Upper lobe of right lung (tissue), 1 donor: ENCODE data around the gene A1BG. TPM values are rescaled to one million over a fixed set of nuclear protein-coding genes. Genes with fewer than 3 reads are reported as not detected.

ENCODE experiments used
- ATAC-seq: fragments of 200-7000 bp; cut with Tn5 transposase; one replicate; pipeline ENCODE4 v1.9.1; 2020; ENCODE audit warnings: mild to moderate bottlenecking, moderate library complexity
- DNase-seq: peaks from one replicate; pipeline ENCODE4 v3.0.0-alpha.2; 2020
- H3K27ac ChIP-seq: fragments of 200-600 bp; one replicate; pipeline ENCODE4 v1.8.0; 2022
- H3K27me3 ChIP-seq: fragments of 200-600 bp; one replicate; pipeline ENCODE4 v1.8.0; 2022; ENCODE audit warnings: mild to moderate bottlenecking
- H3K36me3 ChIP-seq: fragments of 200-600 bp; one replicate; pipeline ENCODE4 v1.8.0; 2022
- H3K4me1 ChIP-seq: fragments of 200-600 bp; one replicate; pipeline ENCODE4 v1.8.0; 2022
- H3K4me3 ChIP-seq: fragments of 200-600 bp; one replicate; pipeline ENCODE4 v1.8.0; 2022; ENCODE audit warnings: mild to moderate bottlenecking
- H3K9me3 ChIP-seq: fragments of 200-600 bp; one replicate; pipeline ENCODE4 v1.8.0; 2022
- CTCF ChIP-seq: fragments of 200-600 bp; IDR thresholded peaks from one replicate; pipeline ENCODE4 v1.8.0; 2022; ENCODE audit warnings: antibody characterized with exemption
- intact Hi-C: fragments of 100-400 bp; cut with DNase I; formaldehyde crosslinking; loops from one replicate; pipeline ENCODE4 v1.11.0; 2022
- total RNA-seq: library from RNA; stranded (reverse); fragmentation: NEBNext Ultra II Directional; extraction: Animal tissue kit (Norgen Biotek cat#: 25700); gene quantifications from one replicate; pipeline ENCODE4 v1.2.1, GENCODE V29; 2021
- donor health status: DM: no; HTN: yes; CAD: no; lungs with severe emphysema.

Gene A1BG
- total RNA-seq, 1 donor from 2014 or later, result 12.7 TPM

GRCh38 chr19:58345558-58345957 lies 7.7 kb downstream of the A1BG start:
- Histone ChIP-seq H3K36me3 (no peaks in the 10 kb centered on the region), H3K9me3 (no peaks in the 10 kb centered on the region), H3K4me1 (peaks cover 5% of the 10 kb centered on the region), H3K4me3 (no peak overlapping the region), H3K27ac (no peak overlapping the region), H3K27me3 (peaks cover 5% of the 10 kb centered on the region)
- ATAC-seq (no peak), DNase-seq (no peak)
- intact Hi-C loops, result no loop called here
- TF ChIP-seq CTCF, result no peak

- Histone ChIP-seq H3K36me3 (peaks cover 14% of the 10 kb centered on the region), H3K27ac (no peak overlapping the region), H3K9me3 (no peaks in the 10 kb centered on the region), H3K4me1 (no peaks in the 10 kb centered on the region), H3K27me3 (no peaks in the 10 kb centered on the region), H3K4me3 (no peak overlapping the region)
- TF ChIP-seq CTCF, result no peak
- ATAC-seq, result no peak
- no peak for DNase-seq
- intact Hi-C loops, result no loop called here
Measured at GRCh38 chr19:58338825-58339558, 14.3 kb downstream of the A1BG start.

GRCh38 chr19:58338336-58338735 lies 15.0 kb downstream of the A1BG start:
- no peak for ATAC-seq
- DNase-seq, result no peak
- Histone ChIP-seq H3K4me3 (no peak overlapping the region), H3K27ac (no peak overlapping the region), H3K9me3 (no peaks in the 10 kb centered on the region), H3K27me3 (no peaks in the 10 kb centered on the region), H3K36me3 (peaks cover 14% of the 10 kb centered on the region), H3K4me1 (no peaks in the 10 kb centered on the region)
- intact Hi-C loops, result no loop called here
- TF ChIP-seq CTCF, result no peak

GRCh38 chr19:58336820-58337219 lies 16.5 kb downstream of the A1BG start:
- no peaks in the 10 kb centered on the region for H3K9me3 ChIP-seq
- no peak for TF ChIP-seq CTCF
- no peak overlapping the region for H3K4me3 ChIP-seq
- H3K27me3 ChIP-seq, result no peaks in the 10 kb centered on the region
- H3K27ac ChIP-seq, result no peak overlapping the region
- no peaks in the 10 kb centered on the region for H3K4me1 ChIP-seq
- no peak for DNase-seq
- intact Hi-C loops, result no loop called here
- peaks cover 14% of the 10 kb centered on the region for H3K36me3 ChIP-seq
- ATAC-seq, result no peak

- no peak for TF ChIP-seq CTCF
- Histone ChIP-seq H3K4me1 (no peaks in the 10 kb centered on the region), H3K36me3 (peaks cover 14% of the 10 kb centered on the region), H3K27ac (no peak overlapping the region), H3K4me3 (no peak overlapping the region), H3K27me3 (no peaks in the 10 kb centered on the region), H3K9me3 (no peaks in the 10 kb centered on the region)
- no peak for ATAC-seq
- intact Hi-C loops, result no loop called here
- DNase-seq, result no peak
Measured at GRCh38 chr19:58336216-58336615, 17.1 kb downstream of the A1BG start.

- intact Hi-C loops, result no loop called here
- Histone ChIP-seq H3K4me3 (no peak overlapping the region), H3K27ac (no peak overlapping the region), H3K9me3 (no peaks in the 10 kb centered on the region), H3K27me3 (no peaks in the 10 kb centered on the region), H3K36me3 (peaks cover 14% of the 10 kb centered on the region), H3K4me1 (no peaks in the 10 kb centered on the region)
- DNase-seq (no peak), ATAC-seq (no peak)
- TF ChIP-seq CTCF, result no peak
Measured at GRCh38 chr19:58335630-58336029, 17.7 kb downstream of the A1BG start.
